GM18951 (cell line): ENCODE results near the gene CPNE2.

Experiments used
- POLR2A ChIP-seq: IDR thresholded peaks from 4 replicates; pipeline ENCODE4 v1.6.1; 2011; ENCODE audit warnings: mild to moderate bottlenecking; ENCODE audit not compliant: insufficient read length, insufficient read depth; ENCODE audit errors: extremely low read depth
- in situ Hi-C: fragments of 300-500 bp; cut with MboI; formaldehyde crosslinking; loops from one replicate; pipeline ENCODE4 v1.12.0; 2022; ENCODE audit warnings: low sequenced_read_pairs, mixed read lengths, inconsistent platforms; ENCODE audit not compliant: unreplicated experiment

CPNE2 gene

GRCh38 chr16:57077714-57078113 is 14.7 kb upstream of the CPNE2 start:
- no peak for TF ChIP-seq POLR2A
- in situ Hi-C loops = loop anchor here (25.0 kb wide), 1 partner anchor 335 kb away; the partner anchor contains the start of gene CCL17

GRCh38 chr16:57081744-57082143 is 10.6 kb upstream of the CPNE2 start:
- in situ Hi-C loops = loop anchor here (25.0 kb wide), 1 partner anchor 331 kb away; the partner anchor contains the start of gene CCL17
- no peak for TF ChIP-seq POLR2A

GRCh38 chr16:57082664-57083063 is 9.7 kb upstream of the CPNE2 start:
- no peak for TF ChIP-seq POLR2A
- in situ Hi-C loops = loop anchor here (25.0 kb wide), 1 partner anchor 330 kb away; the partner anchor contains the start of gene CCL17

- peak; percentile 17 for TF ChIP-seq POLR2A
- in situ Hi-C loops = loop anchor here (25.0 kb wide), 1 partner anchor 329 kb away; the partner anchor contains the start of gene CCL17
These were observed 8.8 kb upstream of the CPNE2 start for GRCh38 chr16:57083485-57084126.

- in situ Hi-C loops = loop anchor here (25.0 kb wide), 1 partner anchor 328 kb away; the partner anchor contains the start of gene CCL17
- TF ChIP-seq POLR2A = peak; percentile 40
These were observed 8.1 kb upstream of the CPNE2 start for GRCh38 chr16:57084257-57084770.

GRCh38 chr16:57084996-57085395 is 7.4 kb upstream of the CPNE2 start:
- in situ Hi-C loops = loop anchor here (25.0 kb wide), 1 partner anchor 327 kb away; the partner anchor contains the start of gene CCL17
- no peak for TF ChIP-seq POLR2A

- in situ Hi-C loops = loop anchor here (25.0 kb wide), 1 partner anchor 325 kb away; the partner anchor contains the start of gene CCL17
- no peak for TF ChIP-seq POLR2A
These were observed 5.4 kb upstream of the CPNE2 start for GRCh38 chr16:57087003-57087402.

- in situ Hi-C loops = loop anchor here (25.0 kb wide), 1 partner anchor 323 kb away; the partner anchor contains the start of gene CCL17
- TF ChIP-seq POLR2A = no peak
These were observed 3.0 kb upstream of the CPNE2 start for GRCh38 chr16:57089406-57089805.

- in situ Hi-C loops = loop anchor here (5.0 to 25.0 kb wide), 2 partner anchors 76 to 321 kb away; partner anchors contain the start of gene CCL17
- no peak for TF ChIP-seq POLR2A
These were observed 996 bp upstream of the CPNE2 start for GRCh38 chr16:57091200-57091974.

- TF ChIP-seq POLR2A = no peak
- in situ Hi-C loops = loop anchor here (5.0 to 25.0 kb wide), 2 partner anchors 74 to 319 kb away; partner anchors contain the start of gene CCL17
These were observed 516 bp downstream of the CPNE2 start for GRCh38 chr16:57092786-57093411.

GRCh38 chr16:57093666-57094564 is 1.5 kb downstream of the CPNE2 start:
- in situ Hi-C loops = loop anchor here (5.0 to 25.0 kb wide), 2 partner anchors 73 to 318 kb away; partner anchors contain the start of gene CCL17
- no peak for TF ChIP-seq POLR2A

- TF ChIP-seq POLR2A = no peak
- in situ Hi-C loops = loop anchor here (5.0 to 25.0 kb wide), 2 partner anchors 72 to 317 kb away; partner anchors contain the start of gene CCL17
These were observed 2.5 kb downstream of the CPNE2 start for GRCh38 chr16:57094911-57095310.

- no peak for TF ChIP-seq POLR2A
- in situ Hi-C loops = loop anchor here (25.0 kb wide), 1 partner anchor 316 kb away; the partner anchor contains the start of gene CCL17
These were observed 3.8 kb downstream of the CPNE2 start for GRCh38 chr16:57096192-57096591.
